SK-N-MC (cell line): Measurements from ENCODE around the gene SNX8.

Experiments used
- EZH2 ChIP-seq: fragments of 200-600 bp; sonication (generic); IDR thresholded peaks from one replicate; pipeline ENCODE4 v1.6.1; 2017; ENCODE audit warnings: antibody characterized with exemption
- FOXP2 ChIP-seq: optimal IDR thresholded peaks from 2 replicates; pipeline ENCODE3; 2011; ENCODE audit warnings: mild to moderate bottlenecking, moderate library complexity; ENCODE audit not compliant: insufficient read depth; ENCODE audit errors: extremely low read length, control extremely low read depth
- POLR2AphosphoS5 ChIP-seq: IDR thresholded peaks from 2 replicates; pipeline ENCODE4 v1.6.1; 2012; ENCODE audit warnings: mild to moderate bottlenecking, low read depth, low read length, borderline replicate concordance

DNA sequence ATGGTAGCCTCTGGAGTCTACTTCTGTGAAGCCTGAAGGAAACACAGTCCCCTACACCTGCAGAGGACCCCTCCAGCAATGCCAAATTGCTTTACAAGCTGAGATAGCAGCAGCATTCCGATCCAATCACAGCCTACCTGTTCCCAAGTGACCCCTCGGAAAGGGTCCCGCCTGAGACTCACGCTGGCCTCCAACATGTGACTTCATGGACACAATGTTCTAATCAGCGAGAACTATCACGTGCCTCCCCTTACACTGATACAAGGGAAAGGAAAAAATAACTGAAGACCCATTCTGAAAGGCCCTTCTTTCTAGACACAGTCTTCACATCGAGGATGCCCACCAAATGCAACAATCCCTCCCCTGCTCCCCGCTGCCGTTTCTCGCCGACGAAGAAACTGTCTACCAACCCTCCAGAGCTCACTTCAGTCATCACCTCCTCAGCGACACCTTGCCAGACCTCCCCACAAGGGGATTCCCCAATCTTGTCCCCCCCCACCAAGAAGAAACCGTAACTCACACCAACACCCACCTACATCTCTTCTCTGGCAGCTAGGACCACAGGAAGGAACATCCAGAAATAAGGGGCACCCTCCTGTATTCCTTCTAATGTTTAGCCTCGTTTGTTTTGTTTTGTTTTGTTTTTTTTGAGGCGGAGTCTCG lies 1.8 kb downstream of the SNX8 start:
- TF ChIP-seq EZH2, result no peak
- no peak for TF ChIP-seq POLR2AphosphoS5
- no peak for TF ChIP-seq FOXP2
